Peyer's patch (tissue), 4 donors: ENCODE measurements around the gene NGB.

Experiments
- POLR2A ChIP-seq, 2 donors: fragments of 450-650 bp; IDR thresholded peaks; one replicate each; pipeline ENCODE4 v1.5.1; 2017; ENCODE audit warnings: antibody characterized with exemption in 2 of 2, mild to moderate bottlenecking in 2 of 2, moderate library complexity in 2 of 2
- TF ChIP-seq, protein P1 (sequence below), 6 experiments: fragments of 450-650 bp in 4 of 6; fragments of 200-600 bp in 2 of 6; sonication (generic) in 1 of 6; IDR thresholded peaks; one replicate each; pipeline ENCODE4 v1.5.1; 2017 to 2019; ENCODE audit warnings: antibody characterized with exemption in 6 of 6, mild to moderate bottlenecking in 3 of 6, moderate library complexity in 1 of 6

GRCh38 chr14:77316872-77317301 is 45.9 kb upstream of the NGB start:
- TF ChIP-seq, protein P1, sequence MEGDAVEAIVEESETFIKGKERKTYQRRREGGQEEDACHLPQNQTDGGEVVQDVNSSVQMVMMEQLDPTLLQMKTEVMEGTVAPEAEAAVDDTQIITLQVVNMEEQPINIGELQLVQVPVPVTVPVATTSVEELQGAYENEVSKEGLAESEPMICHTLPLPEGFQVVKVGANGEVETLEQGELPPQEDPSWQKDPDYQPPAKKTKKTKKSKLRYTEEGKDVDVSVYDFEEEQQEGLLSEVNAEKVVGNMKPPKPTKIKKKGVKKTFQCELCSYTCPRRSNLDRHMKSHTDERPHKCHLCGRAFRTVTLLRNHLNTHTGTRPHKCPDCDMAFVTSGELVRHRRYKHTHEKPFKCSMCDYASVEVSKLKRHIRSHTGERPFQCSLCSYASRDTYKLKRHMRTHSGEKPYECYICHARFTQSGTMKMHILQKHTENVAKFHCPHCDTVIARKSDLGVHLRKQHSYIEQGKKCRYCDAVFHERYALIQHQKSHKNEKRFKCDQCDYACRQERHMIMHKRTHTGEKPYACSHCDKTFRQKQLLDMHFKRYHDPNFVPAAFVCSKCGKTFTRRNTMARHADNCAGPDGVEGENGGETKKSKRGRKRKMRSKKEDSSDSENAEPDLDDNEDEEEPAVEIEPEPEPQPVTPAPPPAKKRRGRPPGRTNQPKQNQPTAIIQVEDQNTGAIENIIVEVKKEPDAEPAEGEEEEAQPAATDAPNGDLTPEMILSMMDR (IDR thresholded peaks at IDR 0.05): no peak
- TF ChIP-seq POLR2A (IDR thresholded peaks at IDR 0.05): no peak
